IMR-90 (cell line): ENCODE measurements around the gene DBF4B. TPM values are rescaled to one million over a fixed set of nuclear protein-coding genes. Genes with fewer than 3 reads are reported as not detected.

ENCODE experiments used
- ATAC-seq: fragments of 200-7000 bp; cut with Tn5 transposase; 2 replicates; pipeline ENCODE4 v1.9.1; 2020; ENCODE audit warnings: low read depth, mild to moderate bottlenecking, moderate library complexity
- BruUV-seq: library from RNA; stranded (reverse); fragments of 400-500 nt; replicated peaks from 2 replicates; lab custom pipeline; 2021; lab: Mats Ljungman, UMichigan
- CTCF ChIA-PET: fragments of 300-600 bp; formaldehyde crosslinking; extraction: SDS; loops from one replicate; lab custom pipeline; 2021; ENCODE audit warnings: antibody characterized with exemption; lab: Yijun Ruan, JAX
- POLR2A ChIA-PET: fragments of 300-600 bp; sonication (Branson Sonifier 250); formaldehyde crosslinking; loops from one replicate; lab custom pipeline; 2022; ENCODE audit warnings: antibody characterized with exemption; ENCODE audit not compliant: unreplicated experiment; lab: Charles Lee
- DNase-seq: peaks from one replicate; pipeline ENCODE4 v3.0.0; 2013
- H2AFZ ChIP-seq: replicated peaks from 2 replicates; pipeline ENCODE3; 2013; ENCODE audit warnings: low read length, mild to moderate bottlenecking; ENCODE audit not compliant: poor library complexity
- H2AK5ac ChIP-seq: 2 replicates; pipeline ENCODE4 v1.6.1; 2013; ENCODE audit warnings: low read depth, low read length, inconsistent platforms
- H2AK9ac ChIP-seq: replicated peaks from 2 replicates; pipeline ENCODE3; 2013; ENCODE audit warnings: mild to moderate bottlenecking, low read depth, low read length, moderate library complexity; ENCODE audit not compliant: poor library complexity
- H2BK120ac ChIP-seq: 2 replicates; pipeline ENCODE4 v1.6.1; 2013; ENCODE audit warnings: low read depth, low read length, inconsistent platforms
- H2BK15ac ChIP-seq: 3 replicates; pipeline ENCODE4 v1.6.1; 2013; ENCODE audit warnings: low read depth, low read length, inconsistent platforms
- H2BK20ac ChIP-seq: 2 replicates; pipeline ENCODE4 v1.6.1; 2013; ENCODE audit warnings: low read depth, mild to moderate bottlenecking, inconsistent platforms, low read length, moderate library complexity
- H2BK5ac ChIP-seq: 2 replicates; pipeline ENCODE4 v1.6.1; 2013; ENCODE audit warnings: mild to moderate bottlenecking, low read depth, low read length, inconsistent platforms; ENCODE audit not compliant: poor library complexity, severe bottlenecking
- H3K14ac ChIP-seq: replicated peaks from 2 replicates; pipeline ENCODE4 v1.6.1; 2013; ENCODE audit warnings: low read depth, low read length, inconsistent platforms
- H3K18ac ChIP-seq: 2 replicates; pipeline ENCODE4 v1.6.1; 2013; ENCODE audit warnings: low read depth, low read length, control low read depth
- H3K23ac ChIP-seq: 2 replicates; pipeline ENCODE4 v1.6.1; 2013; ENCODE audit warnings: low read depth, low read length, inconsistent platforms
- H3K27ac ChIP-seq: 2 replicates; pipeline ENCODE4 v1.5.1; 2013; ENCODE audit warnings: mild to moderate bottlenecking, control low read depth, low read length; ENCODE audit not compliant: insufficient read depth
- H3K27me3 ChIP-seq: 2 replicates; pipeline ENCODE4 v1.6.1; 2013; ENCODE audit warnings: low read length; ENCODE audit not compliant: control insufficient read depth, insufficient read depth
- H3K36me3 ChIP-seq: 2 replicates; pipeline ENCODE4 v1.6.1; 2013; ENCODE audit warnings: low read length, mixed read lengths; ENCODE audit not compliant: control insufficient read depth, insufficient read depth
- H3K4ac ChIP-seq: 2 replicates; pipeline ENCODE4 v1.6.1; 2013; ENCODE audit warnings: low read depth, low read length, inconsistent platforms
- H3K4me1 ChIP-seq: 2 replicates; pipeline ENCODE4 v1.6.1; 2013; ENCODE audit warnings: low read length, mixed read lengths; ENCODE audit not compliant: control insufficient read depth, insufficient read depth
- H3K4me2 ChIP-seq: 2 replicates; pipeline ENCODE4 v1.6.1; 2013; ENCODE audit warnings: low read depth, mild to moderate bottlenecking, control low read depth, low read length, moderate library complexity
- H3K4me3 ChIP-seq: 2 replicates; pipeline ENCODE4 v1.5.1; 2013; ENCODE audit warnings: low read depth, mild to moderate bottlenecking, control low read depth, low read length, moderate library complexity; ENCODE audit not compliant: insufficient read depth
- H3K56ac ChIP-seq: 2 replicates; pipeline ENCODE4 v1.6.1; 2013; ENCODE audit warnings: low read length, inconsistent platforms; ENCODE audit not compliant: insufficient read depth; ENCODE audit errors: extremely low read depth
- H3K79me1 ChIP-seq, 2 experiments: 2 replicates each; pipeline ENCODE4 v1.6.1; 2013; ENCODE audit warnings: low read length in 2 of 2, inconsistent platforms in 1 of 2, low read depth in 1 of 2
- H3K9ac ChIP-seq: 2 replicates; pipeline ENCODE4 v1.6.1; 2013; ENCODE audit warnings: low read depth, low read length, control low read depth
- H3K9me1 ChIP-seq: 2 replicates; pipeline ENCODE4 v1.6.1; 2013; ENCODE audit warnings: low read length, inconsistent platforms; ENCODE audit not compliant: insufficient read depth
- H3K9me3 ChIP-seq: 2 replicates; pipeline ENCODE4 v1.6.1; 2013; ENCODE audit warnings: low read length; ENCODE audit not compliant: control insufficient read depth, insufficient read depth
- H4K20me1 ChIP-seq: 2 replicates; pipeline ENCODE4 v1.6.1; 2013; ENCODE audit warnings: low read length, inconsistent platforms; ENCODE audit not compliant: insufficient read depth
- H4K5ac ChIP-seq: 2 replicates; pipeline ENCODE4 v1.6.1; 2013; ENCODE audit warnings: mild to moderate bottlenecking, low read depth, low read length, control low read depth
- H4K8ac ChIP-seq, 2 experiments: 2 replicates each; pipeline ENCODE4 v1.6.1; 2013; ENCODE audit warnings: low read depth in 2 of 2, low read length in 2 of 2, control low read depth in 1 of 2, inconsistent platforms in 1 of 2
- H4K91ac ChIP-seq: 2 replicates; pipeline ENCODE4 v1.6.1; 2013; ENCODE audit warnings: low read depth, low read length, inconsistent platforms; ENCODE audit not compliant: insufficient read depth
- CEBPB ChIP-seq: IDR thresholded peaks from 2 replicates; pipeline ENCODE4 v1.6.1; 2012; ENCODE audit warnings: low read depth, low read length, improper control_type of control experiment
- CHD1 ChIP-seq: IDR thresholded peaks from 2 replicates; pipeline ENCODE4 v1.6.1; 2012; ENCODE audit warnings: low read depth, low read length, improper control_type of control experiment
- MAFK ChIP-seq: IDR thresholded peaks from 2 replicates; pipeline ENCODE4 v1.6.1; 2012; ENCODE audit warnings: low read depth, low read length, improper control_type of control experiment
- MXI1 ChIP-seq: IDR thresholded peaks from 2 replicates; pipeline ENCODE4 v1.6.1; 2012; ENCODE audit warnings: low read depth, mild to moderate bottlenecking, low read length, moderate library complexity, borderline replicate concordance
- NFE2L2 ChIP-seq: fragments of 150-350 bp; IDR thresholded peaks from 2 replicates; pipeline ENCODE4 v1.6.1; 2016; ENCODE audit warnings: low read depth, mild to moderate bottlenecking, low read length
- RAD21 ChIP-seq: IDR thresholded peaks from 2 replicates; pipeline ENCODE4 v1.6.1; 2012; ENCODE audit warnings: low read length, improper control_type of control experiment
- SMC3 ChIP-seq: fragments of 150-350 bp; IDR thresholded peaks from 2 replicates; pipeline ENCODE4 v1.6.1; 2016; ENCODE audit warnings: low read depth, mild to moderate bottlenecking, antibody characterized with exemption, low read length, moderate library complexity
- WGBS, 2 experiments: methylation state at CpG; one replicate each; pipeline versions ENCODE4 v1.1.5 to v1.1.7; 2013; ENCODE audit warnings: missing lambda C conversion rate in 2 of 2; ENCODE audit not compliant: insufficient read length in 1 of 2; ENCODE audit errors: extremely low coverage in 2 of 2; 5-methylcytosine and 5-hydroxymethylcytosine counted together
- dilution Hi-C: fragments of 300-500 bp; cut with HindIII; formaldehyde crosslinking; loops from one replicate; pipeline ENCODE4 v1.14.3; 2018; ENCODE audit warnings: low sequenced_read_pairs; ENCODE audit not compliant: unreplicated experiment
- in situ Hi-C: fragments of 300-500 bp; cut with MboI; formaldehyde crosslinking; loops from 3 replicates; pipeline ENCODE4 v1.14.3; 2019; ENCODE audit warnings: low sequenced_read_pairs, inconsistent platforms, mixed read lengths
- intact Hi-C: fragments of 100-400 bp; cut with micrococcal nuclease; formaldehyde crosslinking; loops from 2 replicates; pipeline ENCODE4 v1.10.0; 2022
- polyA plus RNA-seq, 3 experiments: library from polyadenylated mRNA; depleted of rRNA; stranded (reverse); fragments of >200 nt; gene quantifications; 2 replicates each; pipeline ENCODE4 v1.2.3, GENCODE V29; 2012; ENCODE audit warnings: low replicate concordance in 1 of 3
- total RNA-seq: library from RNA; depleted of rRNA; stranded (reverse); fragments of >200 nt; gene quantifications from 2 replicates; pipeline ENCODE4 v1.2.3, GENCODE V29; 2012
- TF ChIP-seq, protein P1 (sequence below): fragments of 150-350 bp; IDR thresholded peaks from 2 replicates; pipeline ENCODE4 v1.6.1; 2017; ENCODE audit warnings: mild to moderate bottlenecking, antibody characterized with exemption, low read length, low read depth

The DBF4B gene
- total and polyA plus RNA-seq, 2 of the 4 experiments (the other 2 are of a cell fraction), result 3.6 to 10.2 TPM

DNA sequence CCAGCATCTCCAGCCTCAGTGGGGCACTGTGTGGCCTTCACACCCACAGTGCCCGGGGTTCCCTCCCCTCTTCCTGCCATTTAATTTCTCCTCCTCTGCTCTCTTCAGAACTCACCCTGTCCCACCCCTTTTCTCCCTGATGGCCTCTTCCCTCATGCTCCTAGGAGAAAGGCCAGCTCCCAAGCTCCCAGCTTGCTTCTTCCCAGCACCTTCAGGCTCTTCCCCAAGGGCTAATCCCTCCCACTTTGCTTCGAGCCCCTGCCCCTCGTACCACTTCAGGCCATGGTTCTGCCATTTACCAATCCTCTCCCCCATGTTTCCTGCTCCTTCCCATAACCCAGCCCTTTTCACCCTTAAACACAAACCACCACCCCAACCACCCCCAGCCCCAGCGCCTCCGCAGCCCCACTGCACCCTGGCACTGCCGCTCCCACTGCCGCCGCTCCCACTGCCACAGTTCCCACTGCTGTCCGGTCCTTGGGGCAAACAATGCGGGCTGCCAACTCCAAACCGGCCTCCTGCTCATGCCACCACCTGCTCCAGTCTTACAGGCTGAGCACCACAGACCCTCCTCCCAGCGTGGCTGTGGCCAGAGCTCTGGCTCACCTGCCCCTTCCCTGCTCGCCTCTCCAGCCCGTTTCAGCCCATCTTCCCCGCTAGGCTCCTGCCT, 78.9 kb downstream of the DBF4B start:
- H3K9me3 ChIP-seq, result no peaks in the 10 kb centered on the region
- DNase-seq (no peak), ATAC-seq (no peak)
- H2AFZ ChIP-seq, result no peak overlapping the region
- H4K91ac ChIP-seq, result no peak overlapping the region
- H3K4ac ChIP-seq, result no peak overlapping the region
- H3K9me1 ChIP-seq, result no peaks in the 10 kb centered on the region; the same call in 1 of the 2 replicates
- no peak overlapping the region for H2BK5ac ChIP-seq
- no peaks in the 10 kb centered on the region for H3K36me3 ChIP-seq
- WGBS, 2 experiments, result 72% methylated on average over 9 of the region's 15 CpGs; no CpG with 5 or more reads in 1 of the 2 experiments
- H3K23ac ChIP-seq, result no peak overlapping the region
- H3K4me2 ChIP-seq, result no peak overlapping the region
- no peaks in the 10 kb centered on the region for H4K20me1 ChIP-seq
- no peaks in the 10 kb centered on the region; a peak in 1 of 4 replicates for H3K79me1 ChIP-seq
- no peak overlapping the region for H2AK5ac ChIP-seq
- no TSS peak for BruUV-seq
- H3K18ac ChIP-seq, result no peak overlapping the region
- H2BK20ac ChIP-seq, result no peak overlapping the region
- dilution Hi-C loops, result no loop called here
- H3K4me3 ChIP-seq, result no peak overlapping the region
- no peak overlapping the region for H3K56ac ChIP-seq
- ChIA-PET CTCF (no interaction called here), POLR2A (no interaction called here)
- intact Hi-C loops, result no loop called here
- H3K14ac ChIP-seq, result no peak overlapping the region
- peaks cover 4% of the 10 kb centered on the region for H3K4me1 ChIP-seq
- H3K27ac ChIP-seq, result no peak overlapping the region
- TF ChIP-seq CHD1, result no peak
- TF ChIP-seq MXI1, result no peak
- no peak for TF ChIP-seq MAFK
- no peak for TF ChIP-seq RAD21
- TF ChIP-seq, protein P1, sequence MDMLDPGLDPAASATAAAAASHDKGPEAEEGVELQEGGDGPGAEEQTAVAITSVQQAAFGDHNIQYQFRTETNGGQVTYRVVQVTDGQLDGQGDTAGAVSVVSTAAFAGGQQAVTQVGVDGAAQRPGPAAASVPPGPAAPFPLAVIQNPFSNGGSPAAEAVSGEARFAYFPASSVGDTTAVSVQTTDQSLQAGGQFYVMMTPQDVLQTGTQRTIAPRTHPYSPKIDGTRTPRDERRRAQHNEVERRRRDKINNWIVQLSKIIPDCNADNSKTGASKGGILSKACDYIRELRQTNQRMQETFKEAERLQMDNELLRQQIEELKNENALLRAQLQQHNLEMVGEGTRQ, result no peak
- no peak for TF ChIP-seq SMC3
- no peak for TF ChIP-seq NFE2L2
- no peak for TF ChIP-seq CEBPB
- in situ Hi-C loops, result no loop called here
- H4K8ac ChIP-seq, result no peak overlapping the region
- H2BK15ac ChIP-seq, result no peak overlapping the region
- no peaks in the 10 kb centered on the region; the same call in 1 of the 2 replicates for H3K27me3 ChIP-seq
- H2BK120ac ChIP-seq, result no peak overlapping the region
- H2AK9ac ChIP-seq, result no peak overlapping the region
- no peak overlapping the region for H4K5ac ChIP-seq
- H3K9ac ChIP-seq, result no peak overlapping the region
